Stimulated activated naive CD4-positive, alpha-beta T cell (primary cell): ENCODE measurements around the gene GABRR2.

Experiments
- DNase-seq, 6 experiments: peaks; one replicate each; lab custom pipeline; 2025; lab: John Stamatoyannopoulos, UW

The GABRR2 gene

DNA sequence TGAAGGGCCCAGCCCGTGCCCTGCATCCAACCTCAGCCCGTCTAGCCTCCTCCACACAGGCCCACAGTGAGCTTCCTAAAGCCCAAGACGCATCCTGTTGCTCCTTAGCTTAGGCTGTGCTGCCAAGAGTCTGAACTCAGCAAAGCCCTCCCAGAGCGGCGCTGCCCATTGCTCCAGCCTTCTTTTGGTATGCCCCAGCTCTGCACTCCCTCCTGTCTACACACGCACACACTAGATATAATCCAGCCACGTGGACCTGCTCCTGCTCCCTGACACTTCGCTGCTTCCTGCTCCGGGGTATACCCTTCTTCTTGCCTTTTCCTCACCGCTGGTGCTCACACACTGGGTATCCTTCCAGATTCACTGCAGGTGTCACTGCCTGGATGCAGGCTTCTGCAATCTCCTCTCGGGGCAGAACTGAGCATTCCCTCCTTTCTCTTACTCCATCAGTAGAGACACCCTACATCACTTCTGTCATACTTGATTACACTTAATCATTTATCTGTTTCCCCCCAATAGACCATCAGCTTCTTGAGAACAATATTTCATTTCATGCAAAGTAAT, 23.8 kb downstream of the GABRR2 start:
- DNase-seq, result no peak

DNA sequence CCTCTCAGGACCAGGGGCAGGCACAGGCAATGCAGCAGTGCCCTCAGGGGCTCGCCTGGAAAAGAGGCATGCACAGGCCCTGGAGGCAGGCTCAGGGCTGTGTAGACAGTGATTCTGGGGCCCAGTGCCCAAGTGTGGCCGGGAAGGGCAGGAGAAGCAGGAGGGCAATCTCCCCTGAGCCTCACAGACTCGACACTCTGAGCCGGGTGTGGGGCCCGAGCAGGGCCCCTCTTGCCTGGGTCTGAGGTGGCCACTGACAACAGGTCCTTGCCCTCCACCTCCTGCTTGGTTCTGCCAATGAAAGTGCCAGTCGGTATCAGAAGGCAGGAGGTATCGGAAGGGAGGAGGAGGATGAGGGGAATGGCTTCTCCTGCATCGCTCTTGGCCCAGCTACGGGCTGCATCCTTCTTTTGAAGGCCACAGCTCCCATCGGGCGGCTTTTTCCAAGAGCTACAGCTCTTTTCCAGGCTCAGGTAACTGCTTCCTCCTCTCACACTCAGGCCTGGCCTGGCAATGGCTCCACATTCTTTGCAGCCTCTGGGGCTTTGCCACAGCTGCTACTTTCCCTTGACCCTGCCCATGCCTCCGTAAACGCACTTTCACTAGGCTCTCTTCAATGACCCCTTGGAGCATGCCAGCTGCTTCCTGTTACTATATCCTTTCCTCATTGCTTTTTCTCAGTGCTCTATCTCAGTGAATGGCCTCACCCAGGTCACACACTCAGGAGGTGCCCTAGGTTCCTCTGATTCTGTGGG, 24.5 kb downstream of the GABRR2 start:
- DNase-seq, result no peak

DNA sequence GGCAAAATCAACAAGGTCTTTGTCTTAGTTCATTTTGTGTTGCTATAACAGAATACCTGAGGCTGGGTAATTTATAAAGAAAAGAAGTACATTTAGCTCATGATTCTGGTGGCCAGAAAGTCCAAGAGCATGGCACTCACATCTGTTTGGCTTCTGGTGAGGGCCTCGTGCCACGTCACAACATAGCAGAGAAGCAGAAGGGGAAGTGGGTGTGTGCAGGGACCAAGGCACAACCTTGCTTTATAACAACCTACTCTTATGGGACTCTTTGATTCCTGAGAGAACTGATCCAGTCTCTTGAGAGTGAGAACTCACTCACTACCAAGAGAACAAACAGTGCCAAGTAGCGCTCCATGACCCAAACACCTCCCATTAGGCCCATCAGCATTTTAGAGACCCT, 25.4 kb downstream of the GABRR2 start:
- no peak for DNase-seq

DNA sequence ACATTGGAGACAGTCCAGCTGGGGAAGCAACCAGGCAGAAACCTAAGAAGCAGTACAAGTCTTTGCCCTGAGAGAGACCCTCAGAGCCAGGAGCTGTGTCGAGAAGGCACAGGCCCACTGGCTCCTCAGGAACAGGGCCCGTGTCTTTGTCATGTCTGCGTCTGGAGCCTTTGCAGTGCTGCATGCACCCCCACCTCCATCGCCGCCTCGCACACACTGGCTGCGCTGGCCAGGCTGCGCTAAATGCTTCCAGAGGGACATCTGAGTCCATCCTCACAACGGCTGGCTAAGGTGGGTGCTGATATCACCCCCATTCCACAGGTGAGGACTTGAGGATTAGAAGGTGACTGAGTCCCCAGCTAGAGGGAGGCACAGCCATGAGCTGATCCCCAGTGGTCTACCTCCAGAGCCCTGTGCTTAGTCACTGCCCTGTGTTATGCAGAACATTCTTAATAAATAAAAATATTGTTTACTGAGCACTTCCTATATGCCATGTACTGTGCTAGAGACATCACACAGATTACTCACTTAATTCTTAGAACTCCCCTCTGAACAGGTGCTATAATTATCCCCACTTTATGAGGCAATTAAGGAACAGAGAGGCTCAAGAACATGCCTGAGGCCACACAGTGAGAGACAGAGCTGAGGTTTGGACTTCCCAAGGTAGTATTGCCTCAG, 27.6 kb downstream of the GABRR2 start:
- no peak for DNase-seq

DNA sequence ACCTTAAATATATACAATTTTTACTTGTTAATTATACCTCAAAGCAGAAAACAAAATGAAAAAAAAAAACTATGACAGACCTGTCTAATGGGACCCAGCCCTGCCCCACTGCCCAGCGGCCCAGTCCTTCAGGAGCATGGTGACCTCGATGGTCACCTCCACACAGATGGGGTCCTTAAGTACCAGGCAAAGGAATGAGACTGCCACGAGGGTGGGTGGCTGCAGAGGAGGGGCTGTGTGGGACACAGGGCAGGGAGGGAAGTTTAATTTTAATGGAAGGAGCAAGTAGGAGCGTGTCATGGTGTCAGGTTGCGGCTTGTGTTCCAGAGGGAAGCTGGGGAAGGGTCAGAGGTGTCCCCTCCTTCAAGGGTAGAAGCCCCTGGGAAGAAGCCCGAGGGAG, 28.6 kb downstream of the GABRR2 start:
- DNase-seq, result no peak

DNA sequence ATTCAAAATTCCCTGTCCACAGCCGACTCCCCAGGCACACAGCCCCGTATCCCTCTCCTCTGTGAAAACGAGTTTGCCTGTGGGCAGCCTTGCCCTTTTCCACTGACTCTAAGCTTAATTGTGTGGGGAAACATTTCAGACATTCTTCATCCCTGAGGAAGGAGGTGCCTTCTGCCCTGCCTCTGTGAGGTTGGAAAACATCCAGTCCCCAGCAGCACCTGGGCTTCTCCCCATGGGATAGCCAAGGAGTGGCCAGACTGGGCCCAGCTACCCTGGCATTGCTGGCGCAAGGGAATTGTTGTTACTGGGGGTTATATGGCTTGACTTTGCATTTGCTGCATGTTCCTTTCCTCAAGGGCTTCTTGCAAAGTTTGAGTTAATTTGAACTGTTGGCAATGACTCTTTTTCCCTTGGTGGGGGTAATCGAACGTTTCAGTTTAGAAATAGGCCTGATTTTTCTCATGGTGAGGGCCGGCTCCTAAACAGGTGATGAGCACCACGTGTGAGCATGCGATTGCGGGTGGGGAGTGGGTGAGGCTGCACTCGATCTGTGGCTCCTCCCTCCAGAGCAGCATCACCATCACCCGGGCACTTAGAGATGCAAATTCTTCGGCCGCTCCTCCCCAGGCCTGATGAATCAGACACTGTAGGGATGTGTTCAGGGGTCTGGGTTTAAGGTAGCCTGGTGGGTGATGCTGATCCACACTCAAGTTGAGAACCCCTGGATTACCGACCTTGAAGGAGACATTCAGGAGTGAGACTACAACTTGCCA, 29.9 kb downstream of the GABRR2 start:
- DNase-seq, result no peak

DNA sequence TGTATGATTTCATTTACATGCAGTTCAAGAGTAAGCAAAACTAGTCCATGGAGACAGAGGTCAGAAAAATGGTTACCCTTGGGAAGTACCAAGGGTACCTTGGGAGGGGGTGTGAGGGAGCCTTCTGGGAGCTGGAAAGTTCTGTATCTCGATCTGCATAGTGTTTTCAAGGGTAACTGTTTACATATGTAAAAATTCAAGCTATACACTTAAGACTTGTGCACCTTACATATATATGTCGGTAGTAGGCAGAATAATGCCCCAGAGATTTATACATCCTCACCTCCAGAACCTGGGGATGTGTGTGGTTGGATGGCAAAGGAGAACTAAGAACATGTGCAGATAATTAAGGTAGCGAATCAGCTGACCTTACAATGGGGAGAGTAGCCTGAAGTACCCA, 31.0 kb downstream of the GABRR2 start:
- DNase-seq, result no peak

DNA sequence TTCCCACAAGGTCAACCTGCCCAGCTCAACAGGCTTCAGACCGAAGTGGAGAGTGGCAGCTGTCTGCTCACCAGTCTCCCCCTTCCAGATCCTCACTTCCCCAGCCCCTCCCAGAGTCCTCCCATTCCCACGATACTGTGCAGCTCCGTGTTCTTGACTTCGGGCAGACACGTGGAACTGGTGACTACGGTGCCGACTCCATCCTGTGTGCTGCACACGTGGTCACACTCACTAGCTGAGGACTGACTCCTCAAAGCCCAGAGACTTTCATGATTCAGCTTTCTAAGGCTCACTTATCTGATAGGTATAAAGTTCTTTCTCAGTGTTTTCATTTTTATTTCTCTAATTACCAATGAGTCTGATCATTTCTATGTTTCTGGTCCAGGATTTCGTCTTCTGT, 32.4 kb downstream of the GABRR2 start:
- DNase-seq, result no peak

DNA sequence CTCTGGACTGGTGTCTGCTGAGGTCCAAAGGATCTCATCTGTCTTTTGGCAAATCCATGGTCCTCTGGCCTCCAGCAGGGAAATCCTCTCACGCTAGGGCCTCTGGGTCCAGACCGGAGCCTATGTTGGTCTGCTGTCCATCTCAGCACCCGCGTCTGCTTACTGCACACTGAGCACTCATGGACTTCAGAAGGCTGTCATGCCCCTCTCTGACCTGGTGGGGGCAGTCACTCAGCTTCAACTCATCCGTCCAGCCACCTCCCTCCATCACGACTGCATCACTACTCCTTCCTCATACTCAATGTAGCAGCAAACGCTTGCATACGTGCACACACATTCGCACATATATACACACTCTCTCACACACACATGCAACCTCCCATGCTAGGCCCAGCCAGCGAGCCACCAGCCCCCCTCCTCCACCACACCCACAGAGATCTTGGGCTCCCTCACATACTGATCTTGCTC, 33.3 kb downstream of the GABRR2 start:
- DNase-seq, result no peak

DNA sequence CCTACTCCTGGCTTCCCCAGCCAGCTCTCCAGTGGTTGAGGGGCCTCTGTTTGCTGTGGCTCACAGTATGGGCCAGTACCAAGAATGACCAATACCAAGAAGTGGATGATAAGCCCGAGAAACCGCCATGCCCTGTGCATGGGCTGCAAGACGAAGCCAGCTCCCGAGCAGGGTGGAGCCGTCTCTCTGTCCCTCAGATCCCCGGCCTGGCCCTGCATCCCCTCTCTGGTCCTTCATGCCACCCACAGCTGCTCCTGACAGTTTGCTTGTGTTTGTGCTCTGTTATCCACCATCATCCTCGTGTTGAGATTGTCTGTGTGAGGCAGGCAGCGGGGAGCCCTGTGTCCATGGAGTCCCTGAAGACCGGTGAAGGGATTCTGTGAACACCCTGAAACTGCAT, 36.1 kb downstream of the GABRR2 start:
- DNase-seq, result no peak

DNA sequence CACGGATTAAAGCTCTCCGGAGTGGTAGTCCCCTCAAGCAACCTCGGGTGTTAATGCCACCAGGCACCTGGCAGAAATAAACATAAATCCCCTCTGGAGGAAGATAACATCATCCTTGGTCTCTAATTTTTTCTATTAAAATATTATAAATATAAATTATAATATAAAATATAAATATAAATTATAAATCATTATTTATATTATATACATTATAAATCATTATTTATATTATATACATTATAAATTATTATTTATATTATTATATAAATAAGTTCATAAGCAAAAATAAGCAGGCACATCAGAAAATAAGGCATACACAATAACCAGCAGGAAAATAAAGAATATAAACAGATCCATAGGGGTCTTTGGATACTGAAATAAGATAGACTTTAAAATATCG, 39.2 kb downstream of the GABRR2 start:
- no peak for DNase-seq

DNA sequence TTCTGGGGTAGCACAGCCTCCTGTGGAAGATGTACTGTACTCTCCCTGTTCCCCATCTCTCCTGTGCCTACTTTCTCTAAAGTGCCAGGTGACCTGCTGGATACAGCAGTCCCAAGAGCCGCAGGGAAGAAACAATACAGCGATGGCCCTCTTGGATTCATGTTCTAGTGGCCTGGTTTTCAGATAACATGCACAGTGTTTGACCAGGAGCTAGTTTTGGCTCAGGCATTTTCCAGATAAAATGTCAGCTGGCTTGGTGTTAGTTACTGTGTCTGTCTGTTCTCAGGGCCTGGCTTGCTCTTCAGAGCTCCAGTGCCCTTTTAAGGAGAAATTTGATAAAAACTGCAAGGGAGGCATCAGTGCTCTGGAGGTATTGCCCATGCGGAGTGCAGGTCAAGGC, 41.3 kb downstream of the GABRR2 start:
- no peak for DNase-seq

DNA sequence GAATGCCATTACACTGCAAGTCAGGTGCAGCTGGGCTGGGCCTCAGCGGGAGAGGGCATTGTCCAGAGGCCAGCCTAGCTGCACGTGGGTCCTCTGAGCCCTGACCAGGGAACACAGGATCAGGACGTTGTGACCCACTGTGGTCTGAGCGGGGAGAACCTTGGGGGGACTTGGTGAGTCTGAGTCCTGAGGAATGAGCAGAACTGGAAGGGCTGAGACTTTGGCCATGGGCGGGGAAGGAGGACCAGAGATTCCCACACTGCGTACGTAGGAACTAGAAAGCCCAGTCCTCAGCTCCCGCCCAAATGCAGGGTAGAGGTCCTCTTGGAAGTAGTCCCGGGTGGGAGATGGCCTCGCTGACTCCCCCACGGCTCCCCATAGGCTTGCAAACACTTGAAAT, 42.5 kb downstream of the GABRR2 start:
- DNase-seq, result no peak

DNA sequence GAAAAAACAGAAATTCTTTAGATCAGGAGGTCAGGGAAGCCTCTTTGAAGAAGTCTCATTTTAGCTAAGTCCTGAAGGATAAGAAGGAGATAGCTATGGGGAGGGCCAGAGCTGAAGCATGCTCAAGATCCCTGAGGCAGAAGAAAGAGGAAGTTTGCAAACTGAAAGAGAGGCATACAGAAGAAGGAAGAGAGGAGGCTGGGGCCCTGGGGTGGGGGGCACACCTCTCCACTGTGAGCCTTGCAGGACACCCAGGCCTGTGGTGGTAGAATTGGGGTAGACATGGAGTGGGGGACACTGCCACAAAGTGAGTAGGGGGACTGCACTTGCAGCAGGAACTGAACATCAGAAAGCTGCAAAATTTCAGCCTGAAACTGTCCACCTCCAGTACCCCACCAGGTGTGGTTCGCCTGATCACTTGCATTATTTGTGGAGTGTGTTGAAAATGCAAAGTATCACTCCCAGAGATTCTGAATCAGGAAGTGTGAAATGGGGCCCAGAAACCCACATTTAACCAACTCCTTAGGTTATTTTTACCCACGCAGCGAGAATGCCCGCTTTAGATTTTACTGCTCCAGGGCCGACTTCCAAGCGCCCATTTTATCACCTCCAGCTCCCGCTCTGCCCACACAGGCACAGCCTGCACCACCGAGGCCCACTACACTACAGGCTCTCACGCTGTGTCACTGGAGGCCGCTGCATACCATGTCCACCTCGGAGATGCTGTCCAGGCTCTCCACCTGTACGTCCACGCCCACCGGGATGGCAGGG, 44.0 kb downstream of the GABRR2 start:
- DNase-seq, result no peak

DNA sequence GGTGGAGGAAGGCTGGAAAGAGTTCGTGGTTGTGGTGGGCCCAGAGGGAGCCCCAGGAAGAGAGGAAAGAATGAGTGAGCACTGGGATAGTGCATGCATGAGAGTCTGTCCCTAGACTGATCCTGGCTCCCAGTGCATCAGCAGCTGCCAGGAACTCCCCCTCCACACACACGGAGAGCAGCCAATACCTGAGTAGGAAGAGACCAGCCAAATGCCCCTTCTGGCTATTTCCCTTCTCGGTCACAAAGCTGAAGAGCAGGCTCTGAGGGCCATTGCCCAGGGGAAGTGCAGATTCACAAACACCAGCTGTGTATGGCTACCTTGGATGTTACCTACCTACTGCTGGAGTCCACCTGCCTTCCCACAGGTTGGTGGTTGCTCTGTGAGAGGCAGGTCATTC, 45.1 kb downstream of the GABRR2 start:
- no peak for DNase-seq

DNA sequence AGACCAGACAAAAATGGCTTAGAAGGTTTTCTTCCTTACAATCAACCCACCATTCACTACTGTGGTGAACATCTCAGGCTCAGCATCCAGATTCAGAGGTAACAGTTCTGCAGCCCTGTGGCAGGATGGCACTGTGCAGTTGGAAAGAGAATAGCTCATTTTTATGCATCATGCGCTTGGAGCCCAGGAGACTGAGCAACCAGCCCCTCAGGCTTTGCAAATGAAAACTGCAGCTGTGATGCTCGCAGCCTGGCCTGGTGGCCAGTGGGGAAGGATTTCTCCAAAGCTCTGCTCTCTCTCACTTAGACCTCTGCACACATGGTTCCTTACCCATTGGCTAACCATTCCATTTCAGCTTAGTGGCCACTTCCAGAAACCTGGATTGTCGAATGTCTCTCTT, 45.8 kb downstream of the GABRR2 start:
- no peak for DNase-seq

DNA sequence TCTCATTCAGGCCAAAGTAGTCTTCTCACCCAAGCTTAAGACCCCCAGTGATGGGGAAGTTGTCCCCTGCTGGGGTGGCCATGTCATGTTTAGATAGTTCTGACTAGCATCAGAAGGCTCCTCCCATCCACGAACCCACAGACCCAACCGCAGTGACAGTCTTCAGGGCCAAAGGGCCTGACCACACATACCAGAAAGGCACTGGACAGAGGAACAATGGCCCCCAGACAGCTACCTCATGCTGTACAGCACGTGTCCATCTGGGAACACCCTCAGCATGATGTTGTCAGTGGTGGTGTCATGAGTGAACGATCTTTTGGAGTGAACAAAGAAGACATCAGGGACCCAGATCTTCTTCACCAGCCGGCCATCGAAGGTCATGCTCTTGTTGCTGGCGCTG, 46.3 kb downstream of the GABRR2 start:
- no peak for DNase-seq

DNA sequence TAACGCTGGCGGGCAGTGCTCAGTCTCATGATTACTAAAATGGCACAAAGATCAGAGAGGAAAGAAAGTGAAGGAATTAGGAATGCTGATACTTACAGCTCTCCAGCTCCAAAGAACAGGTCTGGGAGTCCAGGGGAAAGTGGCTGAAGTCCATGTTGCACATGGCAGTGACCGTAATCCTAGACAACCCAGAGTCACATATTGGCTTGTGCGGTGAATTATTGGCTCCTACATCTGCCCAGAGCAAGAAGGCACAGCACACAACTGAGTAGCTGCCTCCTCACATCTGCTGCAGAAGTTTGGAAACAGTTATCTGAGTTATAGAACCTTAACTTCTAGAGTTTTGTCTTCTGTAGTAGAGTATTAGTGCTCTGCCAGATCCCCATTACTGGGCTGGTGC, 47.2 kb downstream of the GABRR2 start:
- DNase-seq, result no peak

DNA sequence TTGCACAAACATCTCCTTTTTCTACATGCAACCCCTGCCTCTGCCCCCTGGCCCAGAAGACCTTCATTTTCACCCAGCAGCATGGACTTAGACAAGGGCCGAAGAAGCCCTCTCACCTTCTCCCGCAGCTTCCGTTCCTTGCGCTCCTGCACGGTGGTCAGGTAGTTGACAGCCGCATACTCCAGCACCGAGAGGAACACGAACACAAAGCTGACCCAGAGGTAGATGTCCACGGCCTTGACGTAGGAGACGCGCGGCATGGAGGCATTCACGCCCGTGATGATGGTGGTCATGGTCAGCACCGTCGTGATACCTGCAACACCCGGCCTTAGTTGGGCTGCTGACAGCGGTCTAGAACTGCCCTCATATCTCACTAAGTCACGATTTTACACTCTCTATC, 50.8 kb downstream of the GABRR2 start:
- DNase-seq, result no peak

DNA sequence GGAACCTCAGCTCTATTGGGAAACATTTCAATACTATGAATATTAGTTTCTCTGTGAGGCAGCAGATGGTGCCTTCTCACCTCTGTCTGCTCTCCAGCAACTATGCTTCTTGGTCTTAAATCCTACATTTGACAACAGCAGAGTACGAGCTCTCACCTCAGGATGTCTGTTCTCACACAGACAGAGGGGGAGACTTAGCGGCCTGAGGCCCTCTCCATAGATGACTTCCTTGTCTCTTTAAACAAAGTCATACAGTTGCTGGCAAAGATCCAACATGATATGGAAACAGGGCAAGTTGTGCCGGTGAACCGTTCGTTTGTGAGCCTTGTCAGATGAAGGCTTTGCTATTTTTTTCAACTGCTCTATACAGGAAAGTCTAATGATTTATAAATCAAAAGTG, 54.3 kb downstream of the GABRR2 start:
- DNase-seq, result no peak

DNA sequence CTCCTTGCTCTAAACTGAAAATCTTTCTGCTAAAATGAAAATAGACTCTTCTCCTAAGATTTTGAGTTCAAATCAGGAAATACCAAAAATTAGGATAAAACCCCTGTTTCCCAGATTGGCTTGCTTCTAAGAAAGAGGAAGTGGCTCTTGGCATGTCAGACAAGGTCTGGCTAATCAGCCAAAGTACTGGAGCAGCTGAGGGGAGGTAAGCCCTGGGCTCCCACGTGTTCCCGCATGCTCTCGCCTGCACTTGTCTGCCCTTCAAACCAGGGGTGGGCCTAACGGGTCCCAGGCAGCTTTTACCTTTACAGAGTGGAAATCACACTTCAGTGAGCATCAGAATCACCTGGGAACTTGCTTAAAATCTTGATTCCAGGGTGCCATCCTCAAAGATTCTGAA, 54.8 kb downstream of the GABRR2 start:
- no peak for DNase-seq

DNA sequence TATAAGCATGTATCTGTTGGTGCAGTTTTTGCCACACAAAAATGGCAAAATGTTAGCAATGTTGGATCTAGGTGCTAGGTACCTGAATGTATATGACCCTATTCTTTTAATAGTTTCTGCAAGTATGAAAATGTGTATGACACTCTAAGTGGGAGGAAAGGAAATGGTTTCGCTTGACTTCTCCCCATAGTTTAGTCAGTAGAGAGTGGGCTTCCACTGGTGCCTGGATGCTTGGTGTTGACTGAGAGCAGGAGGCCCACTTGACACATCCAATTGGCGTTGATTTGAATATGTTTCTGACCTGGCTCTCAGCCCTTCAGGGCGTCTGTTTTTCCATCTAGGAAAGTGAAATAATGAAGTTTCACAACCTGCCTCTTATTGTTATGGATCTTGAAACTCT, 56.2 kb downstream of the GABRR2 start:
- no peak for DNase-seq
